B cell (primary cell): Measurements from ENCODE around the gene CTPS2.
"Not testable (repeated sequence)": the region's sequence is repeated elsewhere in the genome, so short reads cannot be mapped to it uniquely, and the experiment has no call there.

Source experiments
- CTCF ChIP-seq: fragments of 200-600 bp; IDR thresholded peaks from one replicate; pipeline ENCODE4 v1.8.0; 2022; ENCODE audit warnings: antibody characterized with exemption, mild to moderate bottlenecking
- EZH2 ChIP-seq: IDR thresholded peaks from 2 replicates; pipeline ENCODE4 v1.6.1; 2012; ENCODE audit warnings: borderline replicate concordance, low read depth, mild to moderate bottlenecking, moderate library complexity, low read length; ENCODE audit not compliant: insufficient read depth, poor library complexity, severe bottlenecking

- not testable (repeated sequence) for TF ChIP-seq CTCF, EZH2
Observed at GRCh38 chrX:16716451-16716850, 4.0 kb upstream of the CTPS2 start.
